ENCODE measurements around the gene SRP54. TPM values are rescaled to one million over a fixed set of nuclear protein-coding genes. Genes with fewer than 3 reads are reported as not detected.
A peak's percentile ranks its signal among the peaks of the same experiment; 100 is the strongest.

The SRP54 gene
- total and polyA plus RNA-seq, 2 of the 13 experiments (the other 11 are each of a cell fraction or from before 2014, with no cell fraction given): 42.2 to 207 TPM

- TF ChIP-seq ZBTB44 (CRISPR knock-in tag; IDR thresholded peaks at IDR 0.05) (no peak), SP4 (CRISPR knock-in tag; IDR thresholded peaks at IDR 0.05) (no peak), RBFOX2 (IDR thresholded peaks at IDR 0.05; ENCODE audit: low read depth, low read length) (no peak), ZNF577 (CRISPR knock-in tag; IDR thresholded peaks at IDR 0.05; ENCODE audit: borderline replicate concordance, low read depth) (no peak), SNAI1 (CRISPR knock-in tag; IDR thresholded peaks at IDR 0.05; ENCODE audit: borderline replicate concordance) (no peak; the same call in 1 of the 2 replicates), ZNF124 (CRISPR knock-in tag; IDR thresholded peaks at IDR 0.05) (no peak), ZNF33B (CRISPR knock-in tag; IDR thresholded peaks at IDR 0.05) (peak; percentile 61; the same call in 1 of the 2 replicates), XRCC5 (optimal IDR thresholded peaks at IDR 0.05; ENCODE audit: low read length) (no peak), RARA (CRISPR knock-in tag; IDR thresholded peaks at IDR 0.05) (no peak), E2F1 (CRISPR knock-in tag; IDR thresholded peaks at IDR 0.05) (peak; percentile 22; the same call in 1 of the 2 replicates), KLF13 (CRISPR knock-in tag; IDR thresholded peaks at IDR 0.05) (no peak), IKZF5 (CRISPR knock-in tag; IDR thresholded peaks at IDR 0.05) (no peak)
- TF ChIP-seq, protein P1, sequence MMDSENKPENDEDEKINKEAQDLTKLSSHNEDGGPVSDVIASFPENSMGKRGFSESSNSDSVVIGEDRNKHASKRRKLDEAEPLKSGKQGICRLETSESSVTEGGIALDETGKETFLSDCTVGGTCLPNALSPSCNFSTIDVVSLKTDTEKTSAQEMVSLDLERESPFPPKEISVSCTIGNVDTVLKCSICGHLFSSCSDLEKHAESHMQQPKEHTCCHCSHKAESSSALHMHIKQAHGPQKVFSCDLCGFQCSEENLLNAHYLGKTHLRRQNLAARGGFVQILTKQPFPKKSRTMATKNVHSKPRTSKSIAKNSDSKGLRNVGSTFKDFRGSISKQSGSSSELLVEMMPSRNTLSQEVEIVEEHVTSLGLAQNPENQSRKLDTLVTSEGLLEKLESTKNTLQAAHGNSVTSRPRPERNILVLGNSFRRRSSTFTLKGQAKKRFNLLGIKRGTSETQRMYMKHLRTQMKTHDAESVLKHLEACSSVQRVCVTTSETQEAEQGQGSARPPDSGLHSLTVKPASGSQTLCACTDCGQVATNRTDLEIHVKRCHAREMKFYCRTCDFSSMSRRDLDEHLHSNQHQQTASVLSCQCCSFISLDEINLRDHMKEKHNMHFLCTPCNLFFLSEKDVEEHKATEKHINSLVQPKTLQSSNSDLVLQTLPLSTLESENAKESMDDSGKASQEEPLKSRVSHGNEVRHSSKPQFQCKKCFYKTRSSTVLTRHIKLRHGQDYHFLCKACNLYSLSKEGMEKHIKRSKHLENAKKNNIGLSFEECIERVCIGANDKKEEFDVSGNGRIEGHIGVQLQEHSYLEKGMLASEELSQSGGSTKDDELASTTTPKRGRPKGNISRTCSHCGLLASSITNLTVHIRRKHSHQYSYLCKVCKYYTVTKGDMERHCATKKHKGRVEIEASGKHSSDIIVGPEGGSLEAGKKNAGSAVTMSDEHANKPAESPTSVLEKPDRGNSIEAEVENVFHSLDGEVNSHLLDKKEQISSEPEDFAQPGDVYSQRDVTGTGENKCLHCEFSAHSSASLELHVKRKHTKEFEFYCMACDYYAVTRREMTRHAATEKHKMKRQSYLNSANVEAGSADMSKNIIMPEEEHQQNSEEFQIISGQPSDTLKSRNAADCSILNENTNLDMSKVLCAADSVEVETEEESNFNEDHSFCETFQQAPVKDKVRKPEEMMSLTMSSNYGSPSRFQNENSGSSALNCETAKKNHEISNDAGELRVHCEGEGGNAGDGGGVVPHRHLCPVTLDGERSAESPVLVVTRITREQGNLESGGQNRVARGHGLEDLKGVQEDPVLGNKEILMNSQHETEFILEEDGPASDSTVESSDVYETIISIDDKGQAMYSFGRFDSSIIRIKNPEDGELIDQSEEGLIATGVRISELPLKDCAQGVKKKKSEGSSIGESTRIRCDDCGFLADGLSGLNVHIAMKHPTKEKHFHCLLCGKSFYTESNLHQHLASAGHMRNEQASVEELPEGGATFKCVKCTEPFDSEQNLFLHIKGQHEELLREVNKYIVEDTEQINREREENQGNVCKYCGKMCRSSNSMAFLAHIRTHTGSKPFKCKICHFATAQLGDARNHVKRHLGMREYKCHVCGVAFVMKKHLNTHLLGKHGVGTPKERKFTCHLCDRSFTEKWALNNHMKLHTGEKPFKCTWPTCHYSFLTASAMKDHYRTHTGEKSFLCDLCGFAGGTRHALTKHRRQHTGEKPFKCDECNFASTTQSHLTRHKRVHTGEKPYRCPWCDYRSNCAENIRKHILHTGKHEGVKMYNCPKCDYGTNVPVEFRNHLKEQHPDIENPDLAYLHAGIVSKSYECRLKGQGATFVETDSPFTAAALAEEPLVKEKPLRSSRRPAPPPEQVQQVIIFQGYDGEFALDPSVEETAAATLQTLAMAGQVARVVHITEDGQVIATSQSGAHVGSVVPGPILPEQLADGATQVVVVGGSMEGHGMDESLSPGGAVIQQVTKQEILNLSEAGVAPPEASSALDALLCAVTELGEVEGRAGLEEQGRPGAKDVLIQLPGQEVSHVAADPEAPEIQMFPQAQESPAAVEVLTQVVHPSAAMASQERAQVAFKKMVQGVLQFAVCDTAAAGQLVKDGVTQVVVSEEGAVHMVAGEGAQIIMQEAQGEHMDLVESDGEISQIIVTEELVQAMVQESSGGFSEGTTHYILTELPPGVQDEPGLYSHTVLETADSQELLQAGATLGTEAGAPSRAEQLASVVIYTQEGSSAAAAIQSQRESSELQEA (CRISPR knock-in tag; IDR thresholded peaks at IDR 0.05; ENCODE audit: not compliant biosample characterization): peak; percentile 13
- TF ChIP-seq, protein P2, sequence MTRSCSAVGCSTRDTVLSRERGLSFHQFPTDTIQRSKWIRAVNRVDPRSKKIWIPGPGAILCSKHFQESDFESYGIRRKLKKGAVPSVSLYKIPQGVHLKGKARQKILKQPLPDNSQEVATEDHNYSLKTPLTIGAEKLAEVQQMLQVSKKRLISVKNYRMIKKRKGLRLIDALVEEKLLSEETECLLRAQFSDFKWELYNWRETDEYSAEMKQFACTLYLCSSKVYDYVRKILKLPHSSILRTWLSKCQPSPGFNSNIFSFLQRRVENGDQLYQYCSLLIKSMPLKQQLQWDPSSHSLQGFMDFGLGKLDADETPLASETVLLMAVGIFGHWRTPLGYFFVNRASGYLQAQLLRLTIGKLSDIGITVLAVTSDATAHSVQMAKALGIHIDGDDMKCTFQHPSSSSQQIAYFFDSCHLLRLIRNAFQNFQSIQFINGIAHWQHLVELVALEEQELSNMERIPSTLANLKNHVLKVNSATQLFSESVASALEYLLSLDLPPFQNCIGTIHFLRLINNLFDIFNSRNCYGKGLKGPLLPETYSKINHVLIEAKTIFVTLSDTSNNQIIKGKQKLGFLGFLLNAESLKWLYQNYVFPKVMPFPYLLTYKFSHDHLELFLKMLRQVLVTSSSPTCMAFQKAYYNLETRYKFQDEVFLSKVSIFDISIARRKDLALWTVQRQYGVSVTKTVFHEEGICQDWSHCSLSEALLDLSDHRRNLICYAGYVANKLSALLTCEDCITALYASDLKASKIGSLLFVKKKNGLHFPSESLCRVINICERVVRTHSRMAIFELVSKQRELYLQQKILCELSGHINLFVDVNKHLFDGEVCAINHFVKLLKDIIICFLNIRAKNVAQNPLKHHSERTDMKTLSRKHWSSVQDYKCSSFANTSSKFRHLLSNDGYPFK (CRISPR knock-in tag; IDR thresholded peaks at IDR 0.05; ENCODE audit: borderline replicate concordance): 0 out of 2 replicates have a peak, but pooled peaks have one; percentile 38
Measured at GRCh38 chr14:34980337-34980900, 2.4 kb upstream of the SRP54 start (continued).
